Suppressor macrophage treated with lipopolysaccharide for 4 hours (primary cell): ENCODE results near the gene C17orf75.
"Not testable (repeated sequence)": the region's sequence is repeated elsewhere in the genome, so short reads cannot be mapped to it uniquely, and the experiment has no call there.

Source experiments
- DNase-seq: peaks from one replicate; pipeline ENCODE4 v3.0.0-alpha.2; 2020

The C17orf75 gene, protein sequence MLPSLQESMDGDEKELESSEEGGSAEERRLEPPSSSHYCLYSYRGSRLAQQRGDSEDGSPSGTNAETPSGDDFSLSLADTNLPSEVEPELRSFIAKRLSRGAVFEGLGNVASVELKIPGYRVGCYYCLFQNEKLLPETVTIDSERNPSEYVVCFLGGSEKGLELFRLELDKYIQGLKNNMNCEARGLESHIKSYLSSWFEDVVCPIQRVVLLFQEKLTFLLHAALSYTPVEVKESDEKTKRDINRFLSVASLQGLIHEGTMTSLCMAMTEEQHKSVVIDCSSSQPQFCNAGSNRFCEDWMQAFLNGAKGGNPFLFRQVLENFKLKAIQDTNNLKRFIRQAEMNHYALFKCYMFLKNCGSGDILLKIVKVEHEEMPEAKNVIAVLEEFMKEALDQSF

DNA sequence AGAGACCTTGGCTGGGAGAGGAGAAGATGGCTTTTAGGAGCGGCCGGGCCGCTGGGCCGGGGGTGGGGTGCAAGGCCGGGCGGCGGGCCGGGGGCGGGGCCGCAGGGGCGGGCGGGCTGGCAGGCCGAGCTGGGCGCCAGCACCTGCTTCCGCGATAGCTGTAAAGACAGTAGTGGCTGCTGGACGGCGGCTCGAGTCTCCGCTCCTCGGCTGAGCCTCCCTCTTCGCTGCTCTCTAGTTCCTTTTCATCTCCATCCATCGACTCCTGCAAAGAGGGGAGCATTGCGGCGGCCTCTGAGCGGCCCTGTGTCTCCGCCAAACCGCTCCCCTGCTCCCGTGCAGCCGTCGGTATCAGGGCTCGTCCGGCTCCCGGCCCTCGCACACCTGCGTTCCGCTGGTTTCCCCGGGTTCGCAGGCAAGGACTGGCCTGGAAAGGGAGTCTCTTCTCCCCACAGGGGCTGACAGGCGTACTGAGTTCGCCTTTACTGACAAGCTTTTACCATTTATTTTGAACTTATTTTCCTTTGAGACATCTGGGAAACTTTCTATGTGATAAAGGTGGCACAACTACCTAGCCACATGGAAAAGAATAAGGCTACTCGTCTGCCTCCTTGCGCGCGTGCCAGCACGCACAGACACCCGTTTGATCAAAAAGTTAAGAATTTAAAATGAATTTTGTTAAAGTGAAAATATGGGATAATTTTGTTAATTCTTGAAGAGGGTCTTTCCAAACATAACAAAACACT lies at the start of gene C17orf75:
Gene C17orf75, minus strand, starts transcription at position 317 of the 746 bp plus-strand sequence. Its CDS starts 34 bp downstream, at position 283.
- DNase-seq = peak; percentile 61

DNA sequence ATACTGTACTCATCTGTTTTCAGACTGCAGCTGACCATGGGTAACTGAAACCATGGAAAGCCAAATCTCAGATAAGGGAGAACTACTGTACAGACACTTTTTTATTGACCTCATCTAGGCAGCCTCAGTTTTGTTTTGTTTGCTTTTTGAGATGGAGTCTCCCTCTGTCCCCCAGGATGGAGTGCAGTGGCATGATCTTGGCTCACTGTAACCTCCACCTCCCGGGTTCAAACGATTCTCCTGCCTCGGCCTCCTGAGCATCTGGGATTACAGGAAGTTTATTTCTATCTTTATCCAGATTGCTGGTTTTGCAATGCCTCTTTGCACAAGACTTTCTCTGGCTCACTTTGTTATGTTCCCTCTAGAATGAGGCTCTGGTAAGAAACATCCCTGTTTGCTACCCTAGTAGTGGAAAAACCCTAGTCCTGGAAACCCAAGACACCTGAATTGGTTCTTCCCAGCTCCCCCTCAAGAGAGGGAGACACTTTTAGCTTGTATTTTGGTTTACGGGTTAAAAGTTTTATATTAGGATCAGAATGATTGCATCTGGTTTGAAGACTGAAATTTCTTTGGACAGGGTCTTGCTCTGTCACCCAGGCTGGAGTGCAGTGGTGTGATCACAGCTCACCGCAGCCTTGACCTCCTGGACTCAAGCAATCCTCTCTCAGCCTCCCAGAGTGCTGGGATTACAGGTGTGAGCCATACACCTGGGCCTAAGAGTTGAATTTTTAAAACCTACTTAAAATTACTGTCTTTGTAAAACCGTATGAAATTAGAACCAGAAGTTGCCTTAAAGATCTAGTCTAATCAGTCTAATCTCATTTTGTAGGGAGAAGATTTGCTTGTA lies 46.9 kb upstream of the C17orf75 start:
- DNase-seq = no peak

DNA sequence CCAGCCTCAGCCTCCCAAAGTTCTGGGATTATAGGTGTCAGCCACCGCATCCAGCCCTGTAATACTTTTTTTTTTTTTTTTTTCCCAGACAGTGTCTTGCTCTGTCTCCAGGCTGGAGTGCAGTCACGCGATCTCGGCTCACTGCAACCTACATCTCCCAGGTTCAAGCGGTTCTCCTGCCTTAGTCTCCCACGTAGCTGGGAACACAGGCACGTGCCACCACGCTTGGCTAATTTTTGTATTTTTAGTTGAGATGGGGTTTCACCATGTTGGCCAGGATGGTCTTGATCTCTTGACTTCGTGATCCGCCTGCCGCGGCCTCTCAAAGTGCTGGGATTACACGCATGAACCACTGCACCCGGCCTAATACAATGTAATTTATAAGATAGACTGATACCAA lies 46.2 kb upstream of the C17orf75 start:
- not testable (repeated sequence) for DNase-seq

DNA sequence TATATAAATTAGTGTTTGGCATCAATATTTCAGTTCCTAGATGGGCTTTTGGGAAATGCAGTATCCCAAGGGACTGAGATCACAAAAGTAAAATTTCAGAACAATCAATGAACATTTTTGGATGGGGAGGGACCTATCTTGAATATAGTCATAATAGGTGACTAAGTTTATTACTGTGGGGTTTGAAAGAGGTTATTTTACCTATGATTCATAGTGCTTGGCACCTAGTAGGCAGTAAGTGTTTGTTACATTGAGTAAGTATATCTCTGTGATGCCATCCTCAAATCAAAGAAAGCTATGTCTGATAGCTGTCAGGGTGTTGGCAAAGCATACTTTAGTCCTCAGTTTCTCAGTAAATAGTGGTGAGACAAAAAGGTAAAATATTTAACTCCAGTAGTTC lies 44.9 kb upstream of the C17orf75 start:
- DNase-seq = no peak

DNA sequence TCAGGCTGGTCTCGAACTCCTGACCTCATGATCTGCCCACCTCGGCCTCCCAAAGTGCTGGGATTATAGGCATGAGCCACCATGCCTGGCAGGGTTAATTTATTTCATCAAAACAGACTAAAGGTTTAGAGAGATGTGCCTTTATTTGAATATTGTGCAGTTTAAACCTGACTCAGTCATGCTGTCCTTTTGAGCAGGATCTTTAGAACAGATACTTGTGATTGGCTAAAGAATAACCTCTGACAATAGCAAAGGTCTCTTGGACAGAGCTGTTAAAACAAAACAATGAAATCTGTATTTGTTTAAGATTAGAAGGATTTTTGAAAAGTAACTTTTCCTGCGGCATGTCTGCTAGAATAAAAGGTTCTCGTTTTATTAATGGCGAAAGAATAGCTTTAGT lies 44.0 kb upstream of the C17orf75 start:
- DNase-seq = no peak

DNA sequence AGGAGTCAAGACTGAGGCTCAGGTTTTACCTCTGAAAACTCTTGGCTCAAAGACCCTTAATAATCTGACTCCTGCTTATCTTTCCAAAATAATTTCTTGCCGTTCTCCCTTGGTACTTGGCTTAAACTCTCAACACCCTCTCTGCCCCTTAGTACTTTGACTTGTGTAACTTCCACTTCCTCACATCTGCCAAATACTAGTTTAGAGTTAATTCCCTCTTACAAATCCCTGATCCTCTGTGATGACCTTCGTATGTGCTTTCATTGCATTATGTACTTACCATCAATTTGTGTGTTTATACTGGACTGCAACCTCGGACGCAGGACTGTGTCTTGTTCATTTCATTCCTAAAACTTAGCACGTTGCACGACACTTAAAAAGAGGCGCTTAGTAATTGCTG lies 43.1 kb upstream of the C17orf75 start:
- no peak for DNase-seq

DNA sequence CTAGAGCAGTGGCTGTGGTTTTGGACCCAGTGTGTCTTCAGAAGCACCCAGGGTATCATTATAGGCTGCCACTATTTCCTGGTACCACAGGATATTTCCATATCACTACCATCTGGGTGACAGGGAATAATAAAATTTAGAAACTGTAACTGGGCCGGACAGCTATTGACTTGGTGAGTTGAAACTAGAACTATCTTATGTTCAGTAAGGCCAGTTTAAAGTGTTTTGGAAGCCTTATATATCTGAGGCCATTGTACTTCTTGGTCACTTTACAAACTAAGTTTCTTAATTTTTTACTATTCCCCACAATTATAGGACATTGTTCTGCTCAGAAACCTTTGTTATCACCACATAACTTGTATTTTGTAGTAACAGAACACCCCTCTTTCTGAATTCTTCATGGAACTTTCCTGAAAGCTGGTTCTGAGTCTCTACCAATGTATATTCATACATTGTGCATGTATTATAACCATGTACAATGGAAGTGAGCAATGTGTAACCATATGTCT lies 42.0 kb upstream of the C17orf75 start:
- DNase-seq = no peak

DNA sequence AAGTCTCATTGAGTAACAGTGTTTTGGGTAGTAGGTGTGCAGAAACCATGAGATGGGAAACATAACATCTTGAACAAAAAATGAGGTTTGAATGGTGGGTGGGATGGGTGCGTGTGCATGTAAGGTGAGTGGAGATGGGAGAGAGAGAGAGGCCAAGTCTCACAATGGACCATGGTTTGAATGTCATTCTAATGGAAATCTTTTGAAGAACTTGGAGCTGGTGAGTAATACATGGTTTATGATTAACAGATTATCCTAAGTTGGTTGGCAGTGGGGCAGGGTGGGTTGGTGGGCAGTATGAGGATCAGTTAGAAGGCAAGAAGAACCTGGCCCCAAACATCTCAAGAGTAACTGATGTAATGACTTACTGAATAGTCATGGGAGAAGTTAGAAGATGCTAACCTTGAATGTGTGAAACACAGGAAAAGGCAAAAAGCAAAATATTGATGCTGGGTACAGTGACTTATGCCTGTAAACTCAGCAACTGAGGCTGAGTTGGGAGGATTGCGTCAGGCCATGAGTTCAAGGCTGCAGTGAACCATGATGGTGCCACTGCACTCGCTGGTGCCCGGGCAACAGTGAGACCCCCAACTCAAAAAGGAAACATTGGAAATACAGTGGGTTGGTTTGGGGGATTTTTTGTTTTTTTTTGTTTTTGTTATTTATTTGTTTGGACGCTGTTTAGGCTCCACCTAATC lies 40.7 kb upstream of the C17orf75 start:
- no peak for DNase-seq

DNA sequence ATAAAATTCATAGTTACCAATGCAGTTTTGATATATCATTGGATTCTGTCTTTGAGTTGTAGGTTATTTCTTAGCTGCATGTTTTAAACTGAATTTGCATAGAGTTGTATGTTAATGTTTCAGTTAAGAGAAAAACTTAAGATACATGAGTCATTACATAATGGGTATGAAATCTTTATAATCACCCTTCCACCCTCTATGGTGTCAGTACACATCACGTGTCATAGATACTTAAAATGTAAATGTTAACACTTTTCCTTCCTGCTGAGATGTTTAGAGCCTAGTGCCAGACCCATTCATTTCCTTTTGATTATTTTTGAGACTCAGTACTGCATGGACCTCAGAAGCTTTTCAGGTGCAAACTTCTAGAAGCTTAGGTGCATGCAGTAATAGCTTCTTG lies 28.5 kb upstream of the C17orf75 start:
- DNase-seq = no peak

DNA sequence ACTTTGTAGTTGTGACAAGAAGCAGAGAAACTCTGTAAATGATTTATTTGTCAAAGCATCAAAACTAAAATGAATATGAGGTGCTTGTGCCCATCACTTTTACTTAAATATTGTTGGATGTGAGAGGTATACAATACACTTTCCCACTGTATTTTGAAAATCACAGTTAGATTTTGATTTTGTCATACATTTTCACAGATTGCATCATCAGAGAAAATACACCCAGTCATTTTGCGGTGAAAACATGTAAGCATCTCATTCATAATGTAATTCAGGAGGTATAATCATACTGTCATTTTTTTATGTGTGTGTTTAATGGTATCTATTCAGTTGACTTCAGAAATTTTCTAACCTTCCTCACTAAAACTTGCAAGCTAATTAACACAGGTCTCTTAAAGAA lies 19.3 kb upstream of the C17orf75 start:
- no peak for DNase-seq

DNA sequence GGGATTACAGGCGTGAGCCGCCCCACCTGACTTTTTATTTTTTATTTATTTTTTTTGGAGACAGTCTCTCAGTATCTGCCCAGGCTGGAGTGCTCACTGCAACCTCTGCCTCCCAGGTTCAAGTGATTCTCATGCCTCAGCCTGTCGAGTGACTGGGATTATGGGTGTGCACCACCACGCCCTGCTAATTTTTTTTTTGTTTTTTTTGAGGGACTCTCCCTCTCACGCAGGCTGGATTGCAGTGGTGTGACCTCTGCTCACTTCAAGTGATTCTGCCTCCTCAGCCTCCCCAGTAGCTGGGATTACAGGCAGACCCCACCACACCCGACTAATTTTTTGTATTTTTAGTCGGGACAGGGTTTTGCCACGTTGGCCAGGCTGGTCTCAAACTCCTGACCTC lies 15.6 kb upstream of the C17orf75 start:
- no peak for DNase-seq

DNA sequence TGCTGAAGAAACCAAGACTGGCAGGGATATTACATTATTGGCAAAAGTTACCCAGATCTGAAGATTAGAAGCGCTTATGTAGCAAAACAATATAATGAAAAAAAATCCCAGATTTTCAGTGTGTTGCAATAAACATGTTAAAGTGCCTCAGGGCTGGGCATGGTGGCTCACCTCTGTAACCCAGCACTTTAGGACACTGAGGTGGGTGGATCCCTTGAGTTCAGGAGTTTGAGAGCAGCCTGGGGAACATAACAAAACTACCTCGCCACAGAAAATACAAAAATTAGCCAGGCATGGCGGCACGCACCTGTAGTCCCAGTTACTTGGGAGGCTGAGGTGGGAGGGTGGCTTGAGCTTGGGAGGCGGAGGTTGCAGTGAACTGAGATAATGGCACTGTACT lies 14.8 kb upstream of the C17orf75 start:
- no peak for DNase-seq

DNA sequence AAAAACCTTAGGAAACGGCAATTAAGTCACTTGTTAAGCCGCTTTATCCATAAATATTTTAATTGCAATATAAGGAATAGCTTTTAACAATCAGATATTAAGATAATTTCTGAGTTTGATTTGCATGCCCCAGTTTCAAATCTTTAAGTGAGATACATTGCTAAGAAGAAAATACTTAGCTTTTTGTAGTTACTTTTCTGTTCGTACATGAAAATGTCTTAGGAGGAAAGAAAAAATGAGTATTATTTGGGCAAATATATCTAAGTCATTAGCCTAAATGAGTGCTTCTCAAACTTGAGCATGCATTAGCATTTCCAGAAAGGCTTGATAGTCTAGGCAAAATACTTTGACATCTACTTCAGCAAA lies 14.4 kb upstream of the C17orf75 start:
- no peak for DNase-seq

DNA sequence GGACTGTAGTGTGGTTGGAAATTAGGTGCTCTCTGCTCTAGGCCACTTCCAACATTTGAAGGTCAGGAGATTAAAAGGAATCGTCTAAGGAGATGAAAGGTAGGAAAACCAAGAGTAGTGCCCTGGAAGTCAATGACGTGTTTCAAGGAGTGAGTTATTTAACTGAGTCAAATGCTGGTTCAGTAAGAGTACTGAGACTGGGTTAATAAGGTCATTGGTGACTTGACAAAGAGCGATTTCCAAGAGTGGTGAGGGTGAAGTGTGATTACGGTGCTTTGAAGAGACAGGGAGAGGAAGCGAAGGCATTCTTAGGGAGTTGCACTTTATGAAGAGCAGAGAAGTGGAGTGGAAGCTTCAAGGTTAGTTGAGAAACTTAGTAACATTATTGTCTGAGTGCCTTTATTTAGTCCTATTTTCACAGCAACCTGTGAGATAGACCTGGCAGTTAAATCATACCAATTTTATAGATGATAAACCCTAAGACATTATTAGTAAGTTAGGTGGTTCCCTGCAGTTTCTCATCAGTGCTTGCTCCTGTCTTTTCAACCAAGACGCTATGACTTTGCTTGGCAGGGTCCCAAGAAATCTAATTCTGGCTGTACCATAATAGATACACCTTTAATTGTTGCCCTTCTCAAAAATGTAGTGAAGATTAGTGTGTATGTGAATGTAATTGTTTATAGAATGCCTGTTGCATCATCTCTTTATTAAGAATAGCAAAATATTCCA lies 13.8 kb upstream of the C17orf75 start:
- DNase-seq = no peak

DNA sequence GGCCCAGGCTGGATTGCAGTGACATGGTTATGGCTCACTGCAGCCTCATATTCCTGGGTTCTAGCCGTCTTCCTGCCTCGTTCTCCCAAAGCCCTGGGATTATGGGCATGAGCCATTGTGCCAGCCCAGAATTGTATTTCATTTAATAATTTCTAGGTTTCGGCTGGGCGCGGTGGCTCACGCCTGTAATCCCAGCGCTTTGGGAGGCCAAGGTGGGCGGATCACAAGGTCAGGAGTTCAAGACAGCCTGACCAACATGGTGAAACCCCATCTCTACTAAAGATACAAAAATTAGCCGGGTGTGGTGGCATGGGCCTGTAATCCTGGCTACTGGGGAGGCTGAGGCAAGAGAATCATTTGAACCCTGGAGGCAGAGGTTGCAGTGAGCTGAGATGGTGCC lies 10.8 kb upstream of the C17orf75 start:
- not testable (repeated sequence) for DNase-seq

DNA sequence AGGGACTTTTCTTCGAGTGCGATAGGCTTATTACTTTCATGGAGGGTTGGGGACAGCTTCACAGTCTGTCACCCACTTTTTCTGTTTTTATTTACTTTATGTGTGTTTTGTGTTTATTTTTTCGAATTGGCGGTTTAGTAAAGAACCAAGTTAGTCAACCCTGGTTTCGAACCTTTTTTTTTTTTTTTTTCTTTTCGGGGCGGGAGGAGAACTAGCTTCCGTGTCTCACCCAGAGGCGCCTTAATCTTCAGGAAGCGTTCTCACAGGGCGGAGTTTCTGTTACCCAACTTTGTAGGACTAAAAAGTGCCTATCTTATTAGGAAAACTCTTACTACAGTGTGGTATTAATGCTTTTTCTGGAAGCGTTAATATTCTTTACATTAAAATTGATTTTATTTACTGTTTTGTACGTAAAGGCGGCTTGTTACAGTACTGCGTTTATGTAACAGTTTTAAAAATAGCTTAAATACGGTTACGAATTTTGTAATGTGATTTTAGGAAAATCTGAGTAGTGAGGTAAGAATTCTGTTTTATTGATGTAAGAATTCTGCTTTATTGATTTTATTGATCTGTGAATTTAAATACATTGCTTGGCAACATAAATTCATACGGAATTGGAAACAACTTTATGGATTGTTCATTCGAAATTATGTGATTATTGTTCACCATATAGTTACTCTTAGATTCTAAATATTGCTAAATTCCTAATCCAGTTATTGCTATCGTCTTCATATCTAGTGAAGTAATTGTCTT lies 8.9 kb upstream of the C17orf75 start:
- DNase-seq = peak; percentile 86

DNA sequence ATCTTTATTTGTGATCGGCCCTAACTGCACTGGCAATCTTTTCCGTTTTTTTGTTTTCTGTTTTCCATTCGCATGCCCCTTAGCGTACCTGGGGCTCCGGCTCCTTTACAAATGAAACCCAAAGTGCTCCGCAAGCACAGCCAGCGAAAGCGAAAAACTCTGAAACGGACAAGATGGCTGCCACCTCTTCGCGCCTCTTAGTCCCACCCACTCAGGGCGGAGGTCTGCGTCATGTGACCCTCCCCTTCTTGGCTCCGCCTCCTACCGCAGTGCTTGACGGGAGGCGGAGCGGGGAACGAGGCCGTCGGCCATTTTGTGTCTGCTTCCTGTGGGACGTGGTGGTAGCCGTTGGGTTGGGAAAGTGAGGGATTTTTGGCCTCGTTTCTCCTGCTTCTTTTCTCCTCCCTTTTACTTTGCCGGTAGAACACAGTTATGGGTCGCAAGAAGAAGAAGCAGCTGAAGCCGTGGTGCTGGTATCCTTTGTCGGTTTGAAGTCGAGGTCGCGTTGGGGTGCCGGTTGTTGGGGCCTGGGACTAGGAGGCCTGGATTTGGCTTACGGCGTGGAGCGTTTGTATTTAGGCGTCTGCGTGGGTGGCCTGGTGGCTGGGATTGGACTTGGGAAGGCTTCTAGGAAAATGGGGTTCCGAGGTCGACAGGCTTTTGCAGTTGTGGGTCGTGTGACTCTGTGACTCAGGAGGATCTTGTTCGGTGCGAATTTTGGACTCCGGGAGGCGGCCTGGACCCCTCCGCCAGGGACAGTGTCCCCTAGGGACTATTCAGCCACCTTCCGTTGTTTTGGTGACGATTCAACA lies 8.1 kb upstream of the C17orf75 start, which contains the start of gene ZNF207:
Gene ZNF207, plus strand, starts transcription at position 304 of the 812 bp plus-strand sequence. Its CDS starts 129 bp downstream, at position 433.
- DNase-seq = peak; percentile 99

DNA sequence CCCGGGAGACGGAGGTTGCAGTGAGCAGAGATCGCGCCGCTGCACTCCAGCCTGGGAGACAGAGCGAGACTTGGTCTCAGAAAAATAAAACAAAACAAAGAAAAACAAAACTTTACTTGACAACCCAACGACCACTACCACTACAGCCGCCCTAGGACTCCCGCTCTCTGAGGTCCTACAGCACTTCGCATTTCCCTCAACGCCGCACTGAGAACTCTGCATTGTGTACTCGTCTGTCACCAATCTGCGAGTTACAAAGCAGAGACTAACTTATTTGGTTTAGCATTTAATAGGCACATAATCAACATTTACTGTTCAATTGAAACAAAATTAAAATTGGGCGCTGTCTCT lies 7.5 kb upstream of the C17orf75 start:
- peak; percentile 20 for DNase-seq

DNA sequence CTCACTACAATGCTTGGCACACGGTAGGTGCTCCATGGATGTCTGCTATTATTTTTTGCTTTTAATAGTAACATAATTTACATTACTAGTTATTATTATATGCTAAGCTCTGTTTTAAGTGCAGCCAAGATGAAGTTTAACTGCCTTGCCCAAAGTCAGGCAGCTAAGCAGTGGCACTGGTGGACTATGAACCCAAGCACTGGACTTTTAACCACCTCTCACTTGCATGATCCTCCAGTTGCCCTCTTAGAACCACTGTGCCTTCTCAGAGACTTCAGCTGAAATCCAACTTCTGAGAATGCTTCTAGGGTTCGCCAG lies 6.5 kb upstream of the C17orf75 start:
- no peak for DNase-seq

DNA sequence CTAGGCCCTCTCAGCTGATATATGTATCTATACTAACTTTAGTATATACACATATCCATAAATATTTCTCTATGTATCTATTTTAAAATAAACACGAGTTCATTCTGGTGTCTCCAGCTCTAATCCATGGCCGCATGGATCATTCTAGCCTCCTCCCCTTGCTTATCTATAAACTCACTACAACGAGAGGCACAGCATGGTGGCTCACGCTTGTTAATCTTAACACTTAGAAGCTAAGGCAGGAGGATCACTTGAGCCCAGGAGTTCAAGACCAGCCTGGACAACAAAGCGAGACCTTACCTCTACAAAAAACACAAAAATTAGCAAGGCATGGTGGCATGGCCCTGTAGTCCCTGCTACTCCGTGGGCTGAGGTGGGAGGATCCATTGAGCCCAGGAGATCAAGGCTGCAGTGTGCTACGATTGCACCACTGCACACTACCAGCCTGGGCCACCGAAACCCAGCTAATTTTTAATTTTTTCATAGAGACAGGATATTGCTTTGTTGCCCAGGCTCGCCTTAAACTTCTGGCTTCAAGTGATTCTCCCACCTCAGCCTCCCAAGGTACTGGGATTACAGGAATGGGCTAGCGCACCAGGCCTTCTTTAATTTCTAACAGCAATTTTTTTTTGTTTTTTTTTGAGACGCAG lies 4.1 kb upstream of the C17orf75 start:
- no peak for DNase-seq
